HEK293 (cell line): Measurements from ENCODE around the gene PDZD2.

ENCODE experiments used
- CTCF ChIP-seq: fragments of 450-650 bp; formaldehyde crosslinking; IDR thresholded peaks from 2 replicates; pipeline ENCODE4 v1.5.1; 2016; ENCODE audit warnings: missing biosample characterization, missing genetic modification characterization
- REST ChIP-seq: fragments of 450-650 bp; formaldehyde crosslinking; IDR thresholded peaks from 2 replicates; pipeline ENCODE4 v1.5.1; 2016; ENCODE audit warnings: missing biosample characterization, missing genetic modification characterization
- TCF7L2 ChIP-seq: IDR thresholded peaks from 2 replicates; pipeline ENCODE4 v1.6.1; 2011; ENCODE audit warnings: low read depth, mild to moderate bottlenecking, inconsistent platforms, low read length, moderate library complexity, borderline replicate concordance
- YY1 ChIP-seq: fragments of 450-650 bp; formaldehyde crosslinking; IDR thresholded peaks from 2 replicates; pipeline ENCODE4 v1.5.1; 2018; ENCODE audit warnings: missing biosample characterization, missing genetic modification characterization
- ZBTB7A ChIP-seq: fragments of 450-650 bp; formaldehyde crosslinking; IDR thresholded peaks from 2 replicates; pipeline ENCODE4 v1.5.1; 2016; ENCODE audit warnings: low read depth, missing biosample characterization, missing genetic modification characterization
- ZBTB8A ChIP-seq: fragments of 450-650 bp; formaldehyde crosslinking; IDR thresholded peaks from 2 replicates; pipeline ENCODE4 v1.5.1; 2016; ENCODE audit warnings: missing biosample characterization, missing genetic modification characterization
- ZFP41 ChIP-seq: fragments of 450-650 bp; formaldehyde crosslinking; IDR thresholded peaks from 2 replicates; pipeline ENCODE4 v1.5.1; 2016; ENCODE audit warnings: missing biosample characterization, missing genetic modification characterization, borderline replicate concordance
- ZNF354C ChIP-seq: fragments of 450-650 bp; formaldehyde crosslinking; IDR thresholded peaks from 2 replicates; pipeline ENCODE4 v1.5.1; 2016; ENCODE audit warnings: missing biosample characterization, missing genetic modification characterization, low read depth, borderline replicate concordance
- ZNF362 ChIP-seq: fragments of 450-650 bp; formaldehyde crosslinking; IDR thresholded peaks from 2 replicates; pipeline ENCODE4 v1.5.1; 2016; ENCODE audit warnings: missing biosample characterization, missing genetic modification characterization
- ZNF404 ChIP-seq: fragments of 450-650 bp; formaldehyde crosslinking; IDR thresholded peaks from 2 replicates; pipeline ENCODE4 v1.5.1; 2017; ENCODE audit warnings: missing biosample characterization, missing genetic modification characterization
- ZNF513 ChIP-seq: fragments of 450-650 bp; IDR thresholded peaks from 2 replicates; pipeline ENCODE4 v1.5.1; 2018; ENCODE audit warnings: missing biosample characterization, missing genetic modification characterization
- ZNF555 ChIP-seq: fragments of 450-650 bp; formaldehyde crosslinking; conservative IDR thresholded peaks from 2 replicates; pipeline ENCODE4 v1.5.1; 2017; ENCODE audit warnings: missing biosample characterization, mild to moderate bottlenecking, missing genetic modification characterization, inconsistent platforms

GRCh38 chr5:32072054-32072453 is 433.1 kb downstream of the PDZD2 start:
- no peak for TF ChIP-seq REST (tag by site-specific recombination)
- no peak for TF ChIP-seq CTCF
- TF ChIP-seq YY1 (tag by site-specific recombination) = no peak
- TF ChIP-seq ZNF354C (tag by site-specific recombination) = no peak
- TF ChIP-seq ZBTB7A = no peak
- no peak for TF ChIP-seq TCF7L2
- TF ChIP-seq ZNF404 = no peak
- TF ChIP-seq ZNF362 = no peak
- TF ChIP-seq ZBTB8A (tag by site-specific recombination) = no peak
- no peak for TF ChIP-seq ZNF513 (tag by site-specific recombination)
- no peak for TF ChIP-seq ZNF555
- no peak for TF ChIP-seq ZFP41
